K562 (cell line): Measurements from ENCODE around the gene MOSPD3. TPM values are rescaled to one million over a fixed set of nuclear protein-coding genes. Genes with fewer than 3 reads are reported as not detected.

ENCODE experiments used
- ATAC-seq: fragments of 200-7000 bp; cut with Tn5 transposase; 3 replicates; pipeline ENCODE4 v1.9.1; 2020; ENCODE audit warnings: moderate library complexity
- BruUV-seq: library from RNA; stranded (reverse); fragments of 400-500 nt; replicated peaks from 2 replicates; lab custom pipeline; 2021; lab: Mats Ljungman, UMichigan
- CTCF ChIA-PET: fragments of 300-600 bp; formaldehyde crosslinking; extraction: SDS; loops from one replicate; lab custom pipeline; 2021; ENCODE audit warnings: low intra/inter-chr PET ratio; lab: Yijun Ruan, JAX
- POLR2A ChIA-PET: fragments of 300-600, 350-650 bp; sonication (Branson Sonifier 250); formaldehyde crosslinking; extraction: SDS; loops from one replicate; lab custom pipeline; 2021; ENCODE audit warnings: antibody characterized with exemption, inconsistent platforms; lab: Yijun Ruan, JAX
- DNase-seq, 4 experiments: peaks; one replicate each; pipeline versions ENCODE4 v3.0.0 to v3.0.0-alpha.2; 2011 to 2018; ENCODE audit warnings: low spot score in 3 of 4, mixed read lengths in 3 of 4; ENCODE audit errors: extremely low read depth in 1 of 4
- FAIRE-seq: peaks from 2 replicates; lab custom pipeline; 2011; peaks lifted over from hg19 to GRCh38; lab: Jason Lieb, UNC
- H2AFZ ChIP-seq: 2 replicates; pipeline ENCODE4 v1.6.0; 2011; ENCODE audit warnings: low read depth, low read length, control low read depth, inconsistent platforms
- H3K27ac ChIP-seq: fragments of 200-600 bp; 3 replicates; pipeline ENCODE4 v1.8.0; 2011; ENCODE audit warnings: low read depth, mild to moderate bottlenecking, control low read depth, inconsistent platforms, low read length, moderate library complexity, mixed read lengths; ENCODE audit errors: extremely low read depth
- H3K27me3 ChIP-seq, 2 experiments: fragments of 300-600 bp in 1 of 2; 2 replicates in 1 of 2; 3 replicates in 1 of 2; pipeline versions ENCODE4 v1.6.0 to v1.8.0; 2011; ENCODE audit warnings: inconsistent platforms in 2 of 2, low read length in 2 of 2, mild to moderate bottlenecking in 1 of 2, mixed read lengths in 1 of 2, moderate library complexity in 1 of 2; ENCODE audit not compliant: control insufficient read depth in 2 of 2, insufficient read depth in 2 of 2
- H3K36me3 ChIP-seq: fragments of 300-600 bp; 3 replicates; pipeline ENCODE4 v1.8.0; 2011; ENCODE audit warnings: mild to moderate bottlenecking, low read length, inconsistent platforms; ENCODE audit not compliant: control insufficient read depth, insufficient read depth
- H3K4me1 ChIP-seq, 2 experiments: fragments of 200-600 bp in 1 of 2; replicated peaks in 1 of 2; 2 replicates in 1 of 2; 3 replicates in 1 of 2; pipeline versions ENCODE4 v1.5.1 to v1.8.0; 2011; ENCODE audit warnings: inconsistent platforms in 2 of 2, low read length in 2 of 2, mild to moderate bottlenecking in 1 of 2, mixed read lengths in 1 of 2, moderate library complexity in 1 of 2; ENCODE audit not compliant: control insufficient read depth in 2 of 2, insufficient read depth in 2 of 2
- H3K4me2 ChIP-seq: 2 replicates; pipeline ENCODE4 v1.6.1; 2011; ENCODE audit warnings: low read length, control low read depth, inconsistent platforms, mixed read lengths; ENCODE audit not compliant: insufficient read depth
- H3K4me3 ChIP-seq: fragments of 200-600 bp; sonication (generic), shearing (Covaris generic); 2 replicates; pipeline ENCODE4 v1.5.1; 2016; ENCODE audit warnings: control low read depth, inconsistent platforms
- H3K79me2 ChIP-seq: fragments of 200-600 bp; 3 replicates; pipeline ENCODE4 v1.8.0; 2011; ENCODE audit warnings: low read length, inconsistent platforms; ENCODE audit not compliant: control insufficient read depth, insufficient read depth
- H3K9ac ChIP-seq, 2 experiments: 2 replicates each; pipeline versions ENCODE4 v1.6.0 to v1.6.1; 2011; ENCODE audit warnings: low read depth in 2 of 2, low read length in 2 of 2, control low read depth in 1 of 2, inconsistent platforms in 1 of 2, mild to moderate bottlenecking in 1 of 2, mixed read lengths in 1 of 2; ENCODE audit not compliant: insufficient read depth in 1 of 2
- H3K9me1 ChIP-seq: one replicate; pipeline ENCODE4 v1.6.0; 2011; ENCODE audit warnings: inconsistent platforms, mild to moderate bottlenecking, low read length, moderate library complexity; ENCODE audit not compliant: control insufficient read depth, insufficient read depth
- H3K9me3 ChIP-seq: replicated peaks from 2 replicates; pipeline ENCODE4 v1.5.1; 2011; ENCODE audit warnings: low read depth, low read length, inconsistent platforms; ENCODE audit not compliant: control insufficient read depth, insufficient read depth
- H4K20me1 ChIP-seq: replicated peaks from 2 replicates; pipeline ENCODE4 v1.6.1; 2011; ENCODE audit warnings: low read length, inconsistent platforms, mixed read lengths; ENCODE audit not compliant: control insufficient read depth, insufficient read depth
- ARID2 ChIP-seq: fragments of 450-650 bp; IDR thresholded peaks from 2 replicates; pipeline ENCODE4 v1.6.1; 2017; ENCODE audit warnings: antibody characterized with exemption, mild to moderate bottlenecking
- ARNT ChIP-seq, 2 experiments: fragments of 450-650 bp; IDR thresholded peaks; 2 replicates each; pipeline ENCODE4 v1.6.1; 2016; ENCODE audit warnings: mild to moderate bottlenecking in 1 of 2
- ATF2 ChIP-seq: sonication (generic); formaldehyde crosslinking; IDR thresholded peaks from 2 replicates; pipeline ENCODE4 v1.8.1; 2022; ENCODE audit warnings: missing genetic modification reagents
- EP400 ChIP-seq: fragments of 450-650 bp; IDR thresholded peaks from 2 replicates; pipeline ENCODE4 v1.6.1; 2017; ENCODE audit warnings: antibody characterized with exemption, mild to moderate bottlenecking, moderate library complexity
- EWSR1 ChIP-seq: fragments of 450-650 bp; IDR thresholded peaks from 2 replicates; pipeline ENCODE4 v1.6.1; 2018; ENCODE audit warnings: borderline replicate concordance, mild to moderate bottlenecking, low read depth, moderate library complexity; ENCODE audit not compliant: partially characterized antibody
- HDAC2 ChIP-seq: fragments of 450-650 bp; IDR thresholded peaks from 2 replicates; pipeline ENCODE4 v1.6.1; 2016; ENCODE audit warnings: mild to moderate bottlenecking
- HDAC8 ChIP-seq: fragments of 450-650 bp; IDR thresholded peaks from 2 replicates; pipeline ENCODE4 v1.6.1; 2016; ENCODE audit warnings: mild to moderate bottlenecking, missing genetic modification characterization, moderate library complexity, missing compliant biosample characterization
- MECOM ChIP-seq: fragments of 250-450 bp; sonication (Bioruptor Pico); IDR thresholded peaks from 2 replicates; pipeline ENCODE4 v1.8.0; 2022; ENCODE audit warnings: inconsistent platforms
- MED1 ChIP-seq: sonication (generic); formaldehyde crosslinking; IDR thresholded peaks from 2 replicates; pipeline ENCODE4 v1.8.1; 2023; ENCODE audit warnings: missing genetic modification reagents, borderline replicate concordance
- MEF2A ChIP-seq: IDR thresholded peaks from 2 replicates; pipeline ENCODE4 v1.6.1; 2011; ENCODE audit warnings: low read depth, mild to moderate bottlenecking, low read length, moderate library complexity; ENCODE audit not compliant: control insufficient read depth
- MTA3 ChIP-seq: fragments of 450-650 bp; formaldehyde crosslinking; IDR thresholded peaks from 2 replicates; pipeline ENCODE4 v1.6.1; 2017; ENCODE audit warnings: mild to moderate bottlenecking, borderline replicate concordance
- POLR2G ChIP-seq: fragments of 200-400 bp; formaldehyde crosslinking; IDR thresholded peaks from 2 replicates; pipeline ENCODE4 v1.6.1; 2017; ENCODE audit warnings: low read depth, mild to moderate bottlenecking, antibody characterized with exemption, low read length, moderate library complexity
- RBM22 ChIP-seq: fragments of 200-400 bp; formaldehyde crosslinking; IDR thresholded peaks from 2 replicates; pipeline ENCODE4 v1.6.1; 2018; ENCODE audit warnings: low read length, low read depth; ENCODE audit not compliant: poor library complexity, severe bottlenecking
- SUPT5H ChIP-seq: fragments of 450-650 bp; IDR thresholded peaks from 2 replicates; pipeline ENCODE4 v1.6.1; 2016
- TAF9B ChIP-seq: fragments of 450-650 bp; IDR thresholded peaks from 2 replicates; pipeline ENCODE4 v1.6.1; 2018; ENCODE audit warnings: mild to moderate bottlenecking; ENCODE audit not compliant: partially characterized antibody
- TEAD4 ChIP-seq, 2 experiments: sonication (generic) in 1 of 2; formaldehyde crosslinking in 1 of 2; IDR thresholded peaks; 2 replicates each; pipeline versions ENCODE4 v1.6.1 to v1.8.0; 2012 to 2022; ENCODE audit warnings: borderline replicate concordance in 1 of 2, inconsistent platforms in 1 of 2, low read length in 1 of 2, mild to moderate bottlenecking in 1 of 2, missing genetic modification reagents in 1 of 2
- VEZF1 ChIP-seq: fragments of 200-800 bp; sonication (Bioruptor generic); IDR thresholded peaks from 2 replicates; pipeline ENCODE4 v1.6.1; 2017; ENCODE audit warnings: missing genetic modification characterization, missing compliant biosample characterization
- ZBTB8A ChIP-seq: fragments of 450-650 bp; IDR thresholded peaks from 2 replicates; pipeline ENCODE4 v1.6.1; 2018; ENCODE audit warnings: mild to moderate bottlenecking, moderate library complexity; ENCODE audit not compliant: partially characterized antibody
- ZNF253 ChIP-seq: fragments of 250-450 bp; sonication (Bioruptor Pico); conservative IDR thresholded peaks from 2 replicates; pipeline ENCODE4 v1.6.1; 2021; ENCODE audit warnings: mild to moderate bottlenecking
- WGBS: fragments of 100-300 bp; shearing (Covaris generic); methylation state at CpG from one replicate; pipeline ENCODE4 v1.1.6; 2016; ENCODE audit warnings: low coverage, mixed read lengths; ENCODE audit not compliant: insufficient coverage; ENCODE audit errors: missing lambda C conversion rate; 5-methylcytosine and 5-hydroxymethylcytosine counted together
- in situ Hi-C: fragments of 300-500 bp; cut with MboI; formaldehyde crosslinking; loops from 4 replicates; pipeline ENCODE4 v1.15.0; 2018; ENCODE audit warnings: inconsistent platforms, mixed read lengths
- intact Hi-C: fragments of 100-400 bp; cut with micrococcal nuclease; formaldehyde crosslinking; loops from 2 replicates; pipeline ENCODE4 v1.14.2; 2022
- polyA plus RNA-seq, 8 experiments: library from polyadenylated mRNA; depleted of rRNA in 4 of 8; stranded (reverse) in 5 of 8; unstranded in 3 of 8; fragments of >200 nt; fragmentation: Nextera tagmentation in 2 of 8; fragmentation: Illumina TruSeq in 1 of 8; extraction: Ambion mirVana in 2 of 8; extraction: Trizol in 1 of 8; gene quantifications; 2 replicates each; pipeline versions ENCODE4 v1.2.1 to v1.2.3, GENCODE V29; 2011 to 2014; ENCODE audit warnings: inconsistent platforms in 1 of 8, missing spikeins in 1 of 8
- total RNA-seq, 7 experiments: library from RNA; depleted of rRNA in 6 of 7; stranded (reverse); fragments of >200 nt in 6 of 7; fragmentation: Illumina TruSeq in 2 of 7; extraction: Trizol in 2 of 7; gene quantifications; 2 replicates each; pipeline versions ENCODE4 v1.2.1 to v1.2.3, GENCODE V29; 2011 to 2021; ENCODE audit warnings: low replicate concordance in 1 of 7
- TF ChIP-seq, protein P1 (sequence below): sonication (generic); formaldehyde crosslinking; IDR thresholded peaks from 2 replicates; pipeline ENCODE4 v1.5.0; 2020; ENCODE audit warnings: missing genetic modification reagents

MOSPD3 gene
- total and polyA plus RNA-seq, 9 of the 15 experiments (the other 6 are each of a cell fraction or from before 2014, with no cell fraction given) = 1.4 to 32.1 (median 7.3) TPM

GRCh38 chr7:100575206-100575631 lies 37.1 kb upstream of the MOSPD3 start:
- Histone ChIP-seq H3K9ac (no peak overlapping the region; a peak in 1 of 4 replicates), H3K9me1 (peaks cover 4% of the 10 kb centered on the region), H3K79me2 (no peaks in the 10 kb centered on the region), H2AFZ (no peak overlapping the region), H3K27ac (no peak overlapping the region), H3K4me2 (no peak overlapping the region), H4K20me1 (no peaks in the 10 kb centered on the region), H3K4me3 (no peak overlapping the region), H3K9me3 (no peaks in the 10 kb centered on the region), H3K36me3 (peaks cover 64% of the 10 kb centered on the region), H3K27me3 (no peaks in the 10 kb centered on the region), H3K4me1 (peaks cover 0 to 73% of the 10 kb centered on the region in 2 experiments; a peak in 3 of 5 replicates)
- peak; percentile 59 for ATAC-seq
- intact Hi-C loops (no loop called here), in situ Hi-C loops (no loop called here)
- no TSS peak for BruUV-seq
- DNase-seq = peak in 2 of 4 experiments; percentile 46 to 49
- WGBS = 60% methylated on average over 8 of the region's 14 CpGs
- CTCF ChIA-PET = no interaction called here
- POLR2A ChIA-PET = interaction anchor here (3.6 kb wide), 1 partner anchor 11 kb away, joined by 27 read pairs; the partner anchor contains the start of genes FBXO24 and LRCH4
- FAIRE-seq = no peak
- TF ChIP-seq TEAD4 (IDR thresholded peaks at IDR 0.05; ENCODE audit: low read length) = no peak
- TF ChIP-seq TEAD4 (CRISPR knock-in tag; IDR thresholded peaks at IDR 0.05; ENCODE audit: borderline replicate concordance) = no peak
- no peak for TF ChIP-seq ARID2
- no peak for TF ChIP-seq EWSR1
- no peak for TF ChIP-seq MECOM (CRISPR knock-in tag)
- no peak for TF ChIP-seq ATF2
- no peak for TF ChIP-seq VEZF1 (CRISPR knock-in tag)
- peak; percentile 44 for TF ChIP-seq RBM22
- TF ChIP-seq, protein P1, sequence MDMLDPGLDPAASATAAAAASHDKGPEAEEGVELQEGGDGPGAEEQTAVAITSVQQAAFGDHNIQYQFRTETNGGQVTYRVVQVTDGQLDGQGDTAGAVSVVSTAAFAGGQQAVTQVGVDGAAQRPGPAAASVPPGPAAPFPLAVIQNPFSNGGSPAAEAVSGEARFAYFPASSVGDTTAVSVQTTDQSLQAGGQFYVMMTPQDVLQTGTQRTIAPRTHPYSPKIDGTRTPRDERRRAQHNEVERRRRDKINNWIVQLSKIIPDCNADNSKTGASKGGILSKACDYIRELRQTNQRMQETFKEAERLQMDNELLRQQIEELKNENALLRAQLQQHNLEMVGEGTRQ = peak; percentile 66
- TF ChIP-seq ARNT (IDR thresholded peaks at IDR 0.05) = no peak
- no peak for TF ChIP-seq EP400
- no peak for TF ChIP-seq ZBTB8A
- no peak for TF ChIP-seq HDAC2
- no peak for TF ChIP-seq TAF9B
- no peak for TF ChIP-seq MEF2A
- TF ChIP-seq MTA3 = no peak
- TF ChIP-seq SUPT5H = no peak
- no peak for TF ChIP-seq MED1 (CRISPR knock-in tag)
- 0 out of 2 replicates have a peak, but pooled peaks have one; percentile 41 for TF ChIP-seq POLR2G
- TF ChIP-seq HDAC8 (tag) = no peak
- no peak for TF ChIP-seq ZNF253 (CRISPR knock-in tag)
